BE2C (cell line): ENCODE data around the gene SIVA1.

Experiments
- DNase-seq: peaks from one replicate; pipeline ENCODE4 v3.0.0-alpha.2; 2020
- H3K27me3 ChIP-seq: fragments of 250-450 bp; sonication (Bioruptor Pico); 2 replicates; pipeline ENCODE4 v1.5.1; 2020; ENCODE audit warnings: mild to moderate bottlenecking
- H3K36me3 ChIP-seq: fragments of 250-450 bp; sonication (Bioruptor Pico); 2 replicates; pipeline ENCODE4 v1.5.1; 2020; ENCODE audit warnings: mild to moderate bottlenecking
- H3K4me1 ChIP-seq: fragments of 250-450 bp; sonication (Bioruptor Pico); 2 replicates; pipeline ENCODE4 v1.5.1; 2020
- H3K4me3 ChIP-seq: 2 replicates; pipeline ENCODE4 v1.5.1; 2011; ENCODE audit warnings: low read depth, low read length
- H3K9me3 ChIP-seq: fragments of 250-450 bp; sonication (Bioruptor Pico); 2 replicates; pipeline ENCODE4 v1.5.1; 2020
- TF ChIP-seq, protein P1 (sequence below): IDR thresholded peaks from 2 replicates; pipeline ENCODE4 v1.5.1; 2012; ENCODE audit warnings: mild to moderate bottlenecking, low read depth, low read length

SIVA1 gene

DNA sequence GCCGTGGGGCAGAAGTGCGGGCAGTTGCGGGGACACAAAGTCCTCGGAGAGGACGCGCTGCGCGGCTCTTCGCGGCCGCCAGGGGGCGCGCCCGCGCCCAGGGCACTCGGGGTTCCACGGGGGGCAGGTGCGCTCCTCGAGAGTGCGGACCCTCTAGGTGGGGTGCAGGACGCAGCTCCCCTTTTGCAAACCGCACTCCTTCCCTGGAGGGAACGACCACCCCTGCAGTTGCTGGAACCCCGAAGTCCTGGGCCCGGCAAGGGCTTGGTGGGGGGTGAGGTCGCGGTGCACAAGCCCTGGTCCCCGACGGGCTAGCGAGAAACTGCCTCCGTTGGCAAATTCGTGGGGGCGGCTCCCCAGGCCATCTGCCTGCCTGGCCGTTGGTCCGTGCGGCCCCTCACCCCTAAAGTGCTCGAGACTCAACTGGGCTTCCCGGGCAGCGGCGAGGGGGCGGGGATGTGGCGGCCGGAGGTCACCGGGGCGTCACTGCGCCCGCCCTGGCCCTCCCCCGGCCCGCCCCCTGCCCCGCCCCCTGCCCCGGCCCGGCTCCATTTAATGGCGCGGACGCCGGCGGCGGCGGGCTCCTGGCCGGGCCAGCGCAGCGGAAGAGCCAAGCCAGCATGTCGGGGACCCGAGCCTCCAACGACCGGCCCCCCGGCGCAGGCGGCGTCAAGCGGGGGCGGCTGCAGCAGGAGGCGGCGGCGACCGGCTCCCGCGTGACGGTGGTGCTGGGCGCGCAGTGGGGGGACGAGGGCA is 29.1 kb upstream of the SIVA1 start, which contains the start of gene ADSS1:
Gene ADSS1, plus strand, starts transcription at position 579 of the 756 bp plus-strand sequence. Its CDS starts 42 bp downstream, at position 621.
- Histone ChIP-seq H3K4me1 (peaks cover 4% of the 10 kb centered on the region; the same call in 1 of the 2 replicates), H3K36me3 (0 out of 2 replicates have a peak, but pooled peaks cover 13% of the 10 kb centered on the region), H3K9me3 (no peaks in the 10 kb centered on the region), H3K27me3 (no peaks in the 10 kb centered on the region), H3K4me3 (peak within 1 kb of the TSS; percentile 40)
- DNase-seq = peak; percentile 67
- TF ChIP-seq, protein P1, sequence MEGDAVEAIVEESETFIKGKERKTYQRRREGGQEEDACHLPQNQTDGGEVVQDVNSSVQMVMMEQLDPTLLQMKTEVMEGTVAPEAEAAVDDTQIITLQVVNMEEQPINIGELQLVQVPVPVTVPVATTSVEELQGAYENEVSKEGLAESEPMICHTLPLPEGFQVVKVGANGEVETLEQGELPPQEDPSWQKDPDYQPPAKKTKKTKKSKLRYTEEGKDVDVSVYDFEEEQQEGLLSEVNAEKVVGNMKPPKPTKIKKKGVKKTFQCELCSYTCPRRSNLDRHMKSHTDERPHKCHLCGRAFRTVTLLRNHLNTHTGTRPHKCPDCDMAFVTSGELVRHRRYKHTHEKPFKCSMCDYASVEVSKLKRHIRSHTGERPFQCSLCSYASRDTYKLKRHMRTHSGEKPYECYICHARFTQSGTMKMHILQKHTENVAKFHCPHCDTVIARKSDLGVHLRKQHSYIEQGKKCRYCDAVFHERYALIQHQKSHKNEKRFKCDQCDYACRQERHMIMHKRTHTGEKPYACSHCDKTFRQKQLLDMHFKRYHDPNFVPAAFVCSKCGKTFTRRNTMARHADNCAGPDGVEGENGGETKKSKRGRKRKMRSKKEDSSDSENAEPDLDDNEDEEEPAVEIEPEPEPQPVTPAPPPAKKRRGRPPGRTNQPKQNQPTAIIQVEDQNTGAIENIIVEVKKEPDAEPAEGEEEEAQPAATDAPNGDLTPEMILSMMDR = peak; percentile 24; the same call in 1 of the 2 replicates

DNA sequence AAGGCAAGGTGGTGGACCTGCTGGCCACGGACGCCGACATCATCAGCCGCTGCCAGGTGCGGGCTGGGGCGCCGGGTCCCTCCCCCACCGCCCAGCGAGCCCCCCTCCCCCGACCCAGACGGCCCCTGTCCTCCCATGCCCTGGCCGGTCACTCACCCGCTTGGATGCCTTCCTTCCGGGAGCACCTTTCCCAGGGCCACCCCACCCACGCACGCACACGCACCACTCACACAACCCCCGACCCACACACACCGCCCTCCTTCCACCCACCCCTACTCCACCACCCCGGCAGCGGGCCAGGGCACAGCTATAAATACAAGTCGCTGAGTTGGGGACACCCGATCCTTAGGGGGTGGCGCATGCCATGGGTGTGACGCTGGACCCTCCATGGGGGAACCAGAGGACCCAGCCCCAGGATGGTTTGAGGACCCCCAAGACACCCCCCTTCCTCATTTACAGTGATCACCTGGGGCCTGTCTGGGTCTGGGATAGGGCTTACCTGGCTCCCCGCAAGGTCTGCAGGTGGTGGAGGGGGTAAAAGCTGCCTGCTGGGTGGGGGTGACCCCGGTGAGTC is 28.5 kb upstream of the SIVA1 start:
- TF ChIP-seq, protein P1 = no peak
- peak overlapping the region; percentile 40 for H3K4me3 ChIP-seq
- no peaks in the 10 kb centered on the region for H3K27me3 ChIP-seq
- 0 out of 2 replicates have a peak, but pooled peaks cover 9% of the 10 kb centered on the region for H3K36me3 ChIP-seq
- peaks cover 4% of the 10 kb centered on the region; the same call in 1 of the 2 replicates for H3K4me1 ChIP-seq
- no peak for DNase-seq
- no peaks in the 10 kb centered on the region for H3K9me3 ChIP-seq

- no peak overlapping the region for H3K4me3 ChIP-seq
- 0 out of 2 replicates have a peak, but pooled peaks cover 3% of the 10 kb centered on the region for H3K36me3 ChIP-seq
- H3K4me1 ChIP-seq = peaks cover 4% of the 10 kb centered on the region; the same call in 1 of the 2 replicates
- no peaks in the 10 kb centered on the region for H3K9me3 ChIP-seq
- TF ChIP-seq, protein P1 = no peak
- no peaks in the 10 kb centered on the region for H3K27me3 ChIP-seq
- DNase-seq = no peak
Observed at GRCh38 chr14:104724981-104725771, 27.8 kb upstream of the SIVA1 start.

DNA sequence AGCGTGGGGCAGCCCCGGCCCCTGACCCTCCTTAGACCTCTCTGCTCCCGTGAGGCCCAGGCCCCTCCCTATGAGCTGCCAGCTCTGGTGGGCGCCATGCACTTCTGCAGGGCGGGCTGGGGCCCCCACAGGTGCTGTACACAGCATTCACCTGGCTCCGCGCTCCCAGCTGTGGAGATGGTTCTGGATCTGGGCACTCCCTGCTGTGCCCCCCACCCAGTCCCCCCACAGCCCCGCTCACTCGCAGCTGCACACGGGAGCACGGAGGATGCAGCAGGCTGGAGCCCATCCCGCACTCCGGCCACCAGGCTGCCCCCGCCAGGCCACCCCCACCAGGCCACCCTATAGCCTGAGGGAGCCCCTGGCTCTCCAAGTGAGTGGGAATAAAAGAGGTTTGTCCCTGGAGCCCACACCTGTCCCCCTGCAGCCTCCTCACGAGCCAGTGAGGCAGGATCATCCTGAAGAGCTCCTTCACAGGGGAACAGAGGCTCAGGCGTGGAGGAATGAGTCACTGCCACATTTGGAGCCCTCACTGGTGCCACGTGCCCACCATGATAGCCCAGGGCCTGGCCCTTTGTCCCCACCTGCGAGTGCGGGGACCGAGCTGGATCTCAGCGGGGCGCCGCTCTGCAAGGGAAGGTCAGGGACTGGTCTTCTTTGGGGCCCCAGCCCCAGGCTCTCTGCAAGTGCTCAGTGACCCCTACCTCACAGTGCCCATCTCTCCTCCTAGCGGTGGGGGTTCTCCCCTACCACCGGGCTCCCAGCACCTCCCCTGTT is 27.0 kb upstream of the SIVA1 start:
- H3K27me3 ChIP-seq = no peaks in the 10 kb centered on the region
- no peak overlapping the region for H3K4me3 ChIP-seq
- 0 out of 2 replicates have a peak, but pooled peaks cover 3% of the 10 kb centered on the region for H3K36me3 ChIP-seq
- H3K9me3 ChIP-seq = no peaks in the 10 kb centered on the region
- TF ChIP-seq, protein P1 = no peak
- H3K4me1 ChIP-seq = peaks cover 4% of the 10 kb centered on the region; the same call in 1 of the 2 replicates
- no peak for DNase-seq

- Histone ChIP-seq H3K4me3 (no peak overlapping the region), H3K9me3 (no peaks in the 10 kb centered on the region), H3K4me1 (peaks cover 4% of the 10 kb centered on the region; the same call in 1 of the 2 replicates), H3K36me3 (no peaks in the 10 kb centered on the region), H3K27me3 (no peaks in the 10 kb centered on the region)
- DNase-seq = peak; percentile 51
- TF ChIP-seq, protein P1 = peak; percentile 49
Observed at GRCh38 chr14:104726600-104727451, 26.1 kb upstream of the SIVA1 start.
